HG02884 (cell line): ENCODE measurements around the gene LRRC4C.
"Not testable (repeated sequence)": the region's sequence is repeated elsewhere in the genome, so short reads cannot be mapped to it uniquely, and the experiment has no call there.

Experiments
- ATAC-seq: cut with Tn5 transposase; IDR thresholded peaks from one replicate; pipeline ENCODE4 v1.9.1; 2021; ENCODE audit warnings: mild to moderate bottlenecking, moderate library complexity; ENCODE audit not compliant: unreplicated experiment

Gene LRRC4C

GRCh38 chr11:40924915-40925314, 534.5 kb downstream of the LRRC4C start:
- no peak for ATAC-seq

- no peak for ATAC-seq
These were observed 538.2 kb downstream of the LRRC4C start for GRCh38 chr11:40921246-40921645.

- not testable (repeated sequence) for ATAC-seq
These were observed 548.7 kb downstream of the LRRC4C start for GRCh38 chr11:40910774-40911173.

- ATAC-seq: no peak
These were observed 565.0 kb downstream of the LRRC4C start for GRCh38 chr11:40894501-40894900.

- no peak for ATAC-seq
These were observed 574.0 kb downstream of the LRRC4C start for GRCh38 chr11:40885250-40885954.

GRCh38 chr11:40882301-40882700, 577.2 kb downstream of the LRRC4C start:
- no peak for ATAC-seq

GRCh38 chr11:40879911-40880310, 579.5 kb downstream of the LRRC4C start:
- no peak for ATAC-seq

- ATAC-seq: no peak
These were observed 581.5 kb downstream of the LRRC4C start for GRCh38 chr11:40877981-40878380.

- no peak for ATAC-seq
These were observed 582.2 kb downstream of the LRRC4C start for GRCh38 chr11:40877256-40877655.

GRCh38 chr11:40867991-40868632, 591.3 kb downstream of the LRRC4C start:
- ATAC-seq: no peak

- ATAC-seq: not testable (repeated sequence)
These were observed 601.7 kb downstream of the LRRC4C start for GRCh38 chr11:40857754-40858153.

- ATAC-seq: no peak
These were observed 616.6 kb downstream of the LRRC4C start for GRCh38 chr11:40842750-40843339.

- no peak for ATAC-seq
These were observed 618.2 kb downstream of the LRRC4C start for GRCh38 chr11:40841231-40841630.

- ATAC-seq: no peak
These were observed 621.2 kb downstream of the LRRC4C start for GRCh38 chr11:40838181-40838683.

- no peak for ATAC-seq
These were observed 632.3 kb downstream of the LRRC4C start for GRCh38 chr11:40827116-40827515.

- no peak for ATAC-seq
These were observed 632.9 kb downstream of the LRRC4C start for GRCh38 chr11:40826601-40827000.

GRCh38 chr11:40825201-40825834, 634.1 kb downstream of the LRRC4C start:
- ATAC-seq: no peak

- no peak for ATAC-seq
These were observed 640.2 kb downstream of the LRRC4C start for GRCh38 chr11:40819230-40819629.

- ATAC-seq: no peak
These were observed 642.5 kb downstream of the LRRC4C start for GRCh38 chr11:40816976-40817375.

GRCh38 chr11:40797981-40798380, 661.5 kb downstream of the LRRC4C start:
- ATAC-seq: no peak

- ATAC-seq: no peak
These were observed 672.2 kb downstream of the LRRC4C start for GRCh38 chr11:40787224-40787623.

GRCh38 chr11:40763046-40763445, 696.4 kb downstream of the LRRC4C start:
- ATAC-seq: no peak
